CD4-positive, alpha-beta T cell (primary cell): ENCODE data around the gene CD70. TPM values are rescaled to one million over a fixed set of nuclear protein-coding genes. Genes with fewer than 3 reads are reported as not detected.
"Not testable (repeated sequence)": the region's sequence is repeated elsewhere in the genome, so short reads cannot be mapped to it uniquely, and the experiment has no call there.

ENCODE experiments used
- ATAC-seq: fragments of 200-7000 bp; cut with Tn5 transposase; one replicate; pipeline ENCODE4 v1.10.0; 2022; ENCODE audit warnings: mild to moderate bottlenecking; ENCODE audit not compliant: poor library complexity
- CTCF ChIA-PET: fragments of 350-600 bp; sonication (Branson Sonifier 250); formaldehyde crosslinking; loops from one replicate; lab custom pipeline; 2021; ENCODE audit warnings: antibody characterized with exemption, inconsistent platforms; lab: Charles Lee
- POLR2A ChIA-PET: fragments of 350-600 bp; sonication (Branson Sonifier 250); formaldehyde crosslinking; loops from one replicate; lab custom pipeline; 2021; ENCODE audit warnings: antibody characterized with exemption, inconsistent platforms; lab: Charles Lee
- DNase-seq, 14 experiments: peaks; one replicate each; pipeline ENCODE4 v3.0.0-alpha.2; 2013 to 2020; ENCODE audit warnings: mixed read lengths in 2 of 14
- H3K27ac ChIP-seq, 2 donors: one replicate each; pipeline versions ENCODE4 v1.5.1 to v1.7.0; 2013; ENCODE audit warnings: low read length in 2 of 2, low read depth in 1 of 2, mild to moderate bottlenecking in 1 of 2
- H3K27me3 ChIP-seq, 2 experiments: 1 replicate in 1 of 2; 2 replicates in 1 of 2; pipeline versions ENCODE4 v1.6.1 to v1.7.0; 2013; ENCODE audit warnings: low read length in 2 of 2, control low read depth in 1 of 2, mild to moderate bottlenecking in 1 of 2, moderate library complexity in 1 of 2; ENCODE audit not compliant: insufficient read depth in 2 of 2, control insufficient read depth in 1 of 2
- H3K36me3 ChIP-seq: one replicate; pipeline ENCODE4 v1.6.1; 2013; ENCODE audit warnings: low read length, control low read depth; ENCODE audit not compliant: insufficient read depth
- H3K4me1 ChIP-seq: one replicate; pipeline ENCODE4 v1.6.1; 2013; ENCODE audit warnings: low read length, control low read depth; ENCODE audit not compliant: insufficient read depth
- H3K4me3 ChIP-seq: one replicate; pipeline ENCODE4 v1.5.1; 2013; ENCODE audit warnings: mild to moderate bottlenecking, low read length, moderate library complexity
- H3K9me3 ChIP-seq, 2 experiments: 1 replicate in 1 of 2; 2 replicates in 1 of 2; pipeline versions ENCODE4 v1.6.1 to v1.7.0; 2013; ENCODE audit warnings: low read length in 2 of 2, mild to moderate bottlenecking in 2 of 2, control low read depth in 1 of 2, moderate library complexity in 1 of 2; ENCODE audit not compliant: control insufficient read depth in 1 of 2, insufficient read depth in 1 of 2
- H3K27ac Mint-ChIP-seq: one replicate; pipeline ENCODE4 v1.8.0; 2020; ENCODE audit warnings: mixed read lengths
- H3K27me3 Mint-ChIP-seq: one replicate; pipeline ENCODE4 v1.8.0; 2021; ENCODE audit warnings: mixed read lengths
- H3K36me3 Mint-ChIP-seq: one replicate; pipeline ENCODE4 v1.8.0; 2021; ENCODE audit warnings: low read depth, mixed read lengths
- H3K4me1 Mint-ChIP-seq: one replicate; pipeline ENCODE4 v1.8.0; 2021; ENCODE audit warnings: low read depth, mixed read lengths
- H3K4me3 Mint-ChIP-seq: one replicate; pipeline ENCODE4 v1.8.0; 2020; ENCODE audit warnings: mild to moderate bottlenecking, mixed read lengths
- H3K9me3 Mint-ChIP-seq: one replicate; pipeline ENCODE4 v1.8.0; 2020; ENCODE audit warnings: mixed read lengths
- CTCF ChIP-seq: fragments of 200-600 bp; IDR thresholded peaks from one replicate; pipeline ENCODE4 v1.8.0; 2022; ENCODE audit warnings: antibody characterized with exemption, mild to moderate bottlenecking
- intact Hi-C, 2 experiments: fragments of 100-400 bp; cut with DNase I in 1 of 2; cut with micrococcal nuclease in 1 of 2; formaldehyde crosslinking; loops; one replicate each; pipeline versions ENCODE4 v1.15.1 to v1.9.0; 2023 to 2025; cut with DNase I, micrococcal nuclease
- polyA plus RNA-seq, 2 donors: library from polyadenylated mRNA; unstranded; fragments of 120-200 nt; gene quantifications; one replicate each; pipeline ENCODE4 v1.2.1, GENCODE V29; 2013
- total RNA-seq, 174 experiments: library from RNA in 2 of 174; stranded (reverse) in 2 of 174; gene quantifications; one replicate each; pipeline ENCODE4 v1.2.3 and lab custom pipeline; 2021 to 2026

CD70 gene
- not detected for total RNA-seq
- polyA plus RNA-seq (2013, experiment 1 of 2): 2.8 TPM
- 2.6 TPM for polyA plus RNA-seq (2013, experiment 2 of 2)
- 0 to 19.0 (median 1.4) reads per million in 172 experiments for total RNA-seq (lab: John Stamatoyannopoulos, UW)

- peaks cover 80% of the 10 kb centered on the region for H3K27me3 Mint-ChIP-seq
- CTCF ChIA-PET: no interaction called here
- Histone ChIP-seq H3K4me3 (peak within 1 kb of the TSS; percentile 45), H3K27me3 (peaks cover 31 to 53% of the 10 kb centered on the region in 2 experiments), H3K4me1 (peaks cover 52% of the 10 kb centered on the region), H3K27ac (no peak within 1 kb of the TSS), H3K9me3 (peaks cover 0 to 11% of the 10 kb centered on the region in 2 experiments), H3K36me3 (no peaks in the 10 kb centered on the region)
- DNase-seq (peak in 11 of 14 experiments; percentile 10 to 82 (median 33)), ATAC-seq (peak; percentile 64)
- peaks cover 52% of the 10 kb centered on the region for H3K4me1 Mint-ChIP-seq
- TF ChIP-seq CTCF: no peak
- H3K9me3 Mint-ChIP-seq: no peaks in the 10 kb centered on the region
- POLR2A ChIA-PET: no interaction called here
- intact Hi-C loops: no loop called here
- H3K4me3 Mint-ChIP-seq: peak within 1 kb of the TSS; percentile 81
- H3K27ac Mint-ChIP-seq: no peak within 1 kb of the TSS
- H3K36me3 Mint-ChIP-seq: no peaks in the 10 kb centered on the region
Measured at GRCh38 chr19:6590827-6591319, at the start of gene CD70. Gene CD70 (minus strand): TSS chr19:6591150. CDS start chr19:6591002, 148 bp downstream.

GRCh38 chr19:6640333-6640732, 49.4 kb upstream of the CD70 start:
- H3K27me3 ChIP-seq, ATAC-seq, H3K27me3 Mint-ChIP-seq, CTCF ChIA-PET, DNase-seq, H3K4me3 Mint-ChIP-seq, H3K36me3 ChIP-seq, H3K36me3 Mint-ChIP-seq, intact Hi-C loops, H3K9me3 Mint-ChIP-seq, H3K27ac Mint-ChIP-seq, H3K4me3 ChIP-seq, H3K9me3 ChIP-seq, H3K27ac ChIP-seq: not testable (repeated sequence)
- POLR2A ChIA-PET: interaction anchor here (0.6 kb wide), 1 partner anchor 895 kb away, joined by 3 read pairs; the partner anchor contains the start of gene PNPLA6
- peaks cover 18% of the 10 kb centered on the region for H3K4me1 Mint-ChIP-seq
- H3K4me1 ChIP-seq: peaks cover 43% of the 10 kb centered on the region

- no peak overlapping the region for H3K4me3 Mint-ChIP-seq
- TF ChIP-seq CTCF: no peak
- no peak overlapping the region for H3K27ac Mint-ChIP-seq
- POLR2A ChIA-PET: no interaction called here
- intact Hi-C loops: no loop called here
- no peak overlapping the region for H3K4me3 ChIP-seq
- DNase-seq (peak in 3 of 14 experiments; percentile 18 to 64 (median 26)), ATAC-seq (no peak)
- H3K4me1 Mint-ChIP-seq: peaks cover 18% of the 10 kb centered on the region
- H3K4me1 ChIP-seq: peaks cover 43% of the 10 kb centered on the region
- H3K9me3 ChIP-seq: no peaks in the 10 kb centered on the region
- H3K27ac ChIP-seq: no peak overlapping the region
- no peaks in the 10 kb centered on the region for H3K36me3 ChIP-seq
- H3K9me3 Mint-ChIP-seq: no peaks in the 10 kb centered on the region
- H3K27me3 ChIP-seq: no peaks in the 10 kb centered on the region
- CTCF ChIA-PET: no interaction called here
- H3K27me3 Mint-ChIP-seq: no peaks in the 10 kb centered on the region
- H3K36me3 Mint-ChIP-seq: no peaks in the 10 kb centered on the region
Measured at GRCh38 chr19:6639439-6639838, 48.5 kb upstream of the CD70 start.

GRCh38 chr19:6633456-6633813, 42.5 kb upstream of the CD70 start:
- H3K27ac Mint-ChIP-seq, H3K27me3 Mint-ChIP-seq, ATAC-seq, POLR2A ChIA-PET, H3K36me3 ChIP-seq, H3K27me3 ChIP-seq, H3K4me1 Mint-ChIP-seq, H3K36me3 Mint-ChIP-seq, DNase-seq, H3K9me3 Mint-ChIP-seq, H3K4me3 Mint-ChIP-seq, H3K4me1 ChIP-seq, H3K9me3 ChIP-seq, H3K27ac ChIP-seq, H3K4me3 ChIP-seq: not testable (repeated sequence)
- CTCF ChIA-PET: interaction anchor here (0.6 to 1.4 kb wide), 6 partner anchors 8 to 169 kb away, joined by 3 to 7 read pairs (median 3); partner anchors contain the start of gene TNFSF14
- intact Hi-C loops: loop anchor here (2.0 to 5.0 kb wide), 3 partner anchors 39 to 134 kb away; partner anchors contain the start of genes SH2D3A (in 1 of the 2) and TNFSF14 (in 1 of the 2)
